ENCODE measurements around the gene HIVEP2.

DNA sequence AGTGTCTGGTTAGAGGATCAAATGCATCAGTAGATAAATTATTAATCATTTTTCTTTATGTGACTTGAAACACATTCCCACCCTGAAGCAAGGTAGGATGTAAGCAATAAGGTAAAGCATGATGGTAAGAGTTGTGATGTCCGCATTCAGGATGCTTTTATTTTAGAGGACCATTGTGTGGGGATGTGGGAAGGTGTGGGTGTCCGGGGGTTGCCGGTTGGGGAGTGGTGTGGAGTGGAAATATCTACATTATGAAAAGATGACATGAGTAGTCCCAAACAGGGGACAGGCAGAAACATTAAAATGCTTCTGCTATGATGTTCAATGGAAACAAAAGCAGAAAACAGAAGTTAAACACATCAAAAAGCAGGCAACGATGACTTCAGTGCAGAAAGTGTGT lies 215.4 kb downstream of the HIVEP2 start:
- TF ChIP-seq, protein P1, sequence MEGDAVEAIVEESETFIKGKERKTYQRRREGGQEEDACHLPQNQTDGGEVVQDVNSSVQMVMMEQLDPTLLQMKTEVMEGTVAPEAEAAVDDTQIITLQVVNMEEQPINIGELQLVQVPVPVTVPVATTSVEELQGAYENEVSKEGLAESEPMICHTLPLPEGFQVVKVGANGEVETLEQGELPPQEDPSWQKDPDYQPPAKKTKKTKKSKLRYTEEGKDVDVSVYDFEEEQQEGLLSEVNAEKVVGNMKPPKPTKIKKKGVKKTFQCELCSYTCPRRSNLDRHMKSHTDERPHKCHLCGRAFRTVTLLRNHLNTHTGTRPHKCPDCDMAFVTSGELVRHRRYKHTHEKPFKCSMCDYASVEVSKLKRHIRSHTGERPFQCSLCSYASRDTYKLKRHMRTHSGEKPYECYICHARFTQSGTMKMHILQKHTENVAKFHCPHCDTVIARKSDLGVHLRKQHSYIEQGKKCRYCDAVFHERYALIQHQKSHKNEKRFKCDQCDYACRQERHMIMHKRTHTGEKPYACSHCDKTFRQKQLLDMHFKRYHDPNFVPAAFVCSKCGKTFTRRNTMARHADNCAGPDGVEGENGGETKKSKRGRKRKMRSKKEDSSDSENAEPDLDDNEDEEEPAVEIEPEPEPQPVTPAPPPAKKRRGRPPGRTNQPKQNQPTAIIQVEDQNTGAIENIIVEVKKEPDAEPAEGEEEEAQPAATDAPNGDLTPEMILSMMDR (conservative IDR thresholded peaks at IDR 0.05; ENCODE audit: low read depth, low read length), result no peak
- TF ChIP-seq, protein P2, sequence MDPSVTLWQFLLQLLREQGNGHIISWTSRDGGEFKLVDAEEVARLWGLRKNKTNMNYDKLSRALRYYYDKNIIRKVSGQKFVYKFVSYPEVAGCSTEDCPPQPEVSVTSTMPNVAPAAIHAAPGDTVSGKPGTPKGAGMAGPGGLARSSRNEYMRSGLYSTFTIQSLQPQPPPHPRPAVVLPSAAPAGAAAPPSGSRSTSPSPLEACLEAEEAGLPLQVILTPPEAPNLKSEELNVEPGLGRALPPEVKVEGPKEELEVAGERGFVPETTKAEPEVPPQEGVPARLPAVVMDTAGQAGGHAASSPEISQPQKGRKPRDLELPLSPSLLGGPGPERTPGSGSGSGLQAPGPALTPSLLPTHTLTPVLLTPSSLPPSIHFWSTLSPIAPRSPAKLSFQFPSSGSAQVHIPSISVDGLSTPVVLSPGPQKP (IDR thresholded peaks at IDR 0.05; ENCODE audit: borderline replicate concordance, low read depth, low read length), result no peak
- TF ChIP-seq POLR2A (IDR thresholded peaks at IDR 0.05; ENCODE audit: low read depth, low read length), result no peak
- TF ChIP-seq CEBPB (IDR thresholded peaks at IDR 0.05; ENCODE audit: low read depth, low read length), result no peak
- TF ChIP-seq MAZ (IDR thresholded peaks at IDR 0.05; ENCODE audit: borderline replicate concordance, low read depth, low read length), result no peak
- TF ChIP-seq RAD21 (IDR thresholded peaks at IDR 0.05; ENCODE audit: low read length), result no peak
- no peak for TF ChIP-seq MAFK (IDR thresholded peaks at IDR 0.05; ENCODE audit: low read depth, low read length)
- TF ChIP-seq RCOR1 (IDR thresholded peaks at IDR 0.05; ENCODE audit: insufficient replicate concordance, low read length), result no peak
- no peak for TF ChIP-seq RFX5 (IDR thresholded peaks at IDR 0.05; ENCODE audit: low read depth, low read length)
